Measurements from ENCODE around the gene PIK3R6. TPM values are rescaled to one million over a fixed set of nuclear protein-coding genes. Genes with fewer than 3 reads are reported as not detected.

Gene PIK3R6
- total and polyA plus RNA-seq, 2 donors (not counting 1 experiment from before 2014, with no cell fraction given): 2.8 to 11.0 TPM

- H3K9me3 Mint-ChIP-seq (ENCODE audit: insufficient read depth): no peaks in the 10 kb centered on the region
- ATAC-seq (ENCODE audit: low read depth) (no peak), DNase-seq (no peak)
- H3K9ac ChIP-seq (ENCODE audit: low read length): no peak overlapping the region
- intact Hi-C loops (cut with micrococcal nuclease): no loop called here
- 92% methylated on average over 18 of the region's 18 CpGs for WGBS (ENCODE audit: insufficient coverage)
- H3K27me3 ChIP-seq (replicated peaks in 1 of 4; ENCODE audit: control extremely low read depth in 1 of 4, control insufficient read depth in 3 of 4, insufficient read depth in 4 of 4, low read length in 3 of 4): no peaks in the 10 kb centered on the region
- H3K4me2 ChIP-seq (replicated peaks; ENCODE audit: low read depth, low read length, poor library complexity, severe bottlenecking): no peak overlapping the region
- H3K4me3 Mint-ChIP-seq: peak overlapping the region; percentile 67
- H3K9me3 ChIP-seq (ENCODE audit: control extremely low read depth in 1 of 3, control insufficient read depth in 2 of 3, insufficient read depth in 1 of 3, low read length in 2 of 3): no peaks in the 10 kb centered on the region
- no peak overlapping the region for H3K27ac Mint-ChIP-seq
- no peak overlapping the region for H3K27ac ChIP-seq (ENCODE audit: low read length in 2 of 2)
- peaks cover 46% of the 10 kb centered on the region for H4K20me1 ChIP-seq (ENCODE audit: control insufficient read depth, insufficient read depth, low read length, poor library complexity, severe bottlenecking)
- peaks cover 47% of the 10 kb centered on the region for H3K4me1 Mint-ChIP-seq
- TF ChIP-seq CTCF (IDR thresholded peaks at IDR 0.05): no peak
- TF ChIP-seq EZH2 (IDR thresholded peaks at IDR 0.05; ENCODE audit: borderline replicate concordance, insufficient read depth, low read depth, low read length, poor library complexity, severe bottlenecking): no peak
- peaks cover 28% of the 10 kb centered on the region for H3K79me2 ChIP-seq (ENCODE audit: control insufficient read depth, insufficient read depth, low read length)
- peaks cover 20 to 48% of the 10 kb centered on the region in 2 donors for H3K4me1 ChIP-seq (ENCODE audit: control insufficient read depth in 2 of 2, insufficient read depth in 2 of 2, low read length in 2 of 2)
- peaks cover 0 to 44% of the 10 kb centered on the region in 2 experiments for H3K36me3 ChIP-seq (replicated peaks in 1 of 2; ENCODE audit: control extremely low read depth in 1 of 2, control insufficient read depth in 1 of 2, extremely low read depth in 1 of 2, insufficient read depth in 2 of 2, low read length in 1 of 2)
- H3K4me3 ChIP-seq (ENCODE audit: control extremely low read depth in 1 of 5, extremely low read depth in 1 of 5, insufficient read depth in 1 of 5, low read depth in 2 of 5, low read length in 4 of 5): no peak overlapping the region
- POLR2A ChIA-PET: no interaction called here
- H3K27me3 Mint-ChIP-seq: no peaks in the 10 kb centered on the region
- CTCF ChIA-PET: interaction anchor here (1.0 to 3.6 kb wide), 5 partner anchors 10 to 125 kb away, joined by 3 to 15 read pairs (median 5); partner anchors contain the start of gene PIK3R5
- H2AFZ ChIP-seq (ENCODE audit: insufficient read depth, low read depth, low read length, poor library complexity, severe bottlenecking): no peak overlapping the region
These were observed 43.6 kb upstream of the PIK3R6 start for GRCh38 chr17:8910969-8911604.

- Mint-ChIP-seq H3K27me3 (no peaks in the 10 kb centered on the region), H3K27ac (no peak overlapping the region), H3K9me3 (ENCODE audit: insufficient read depth) (no peaks in the 10 kb centered on the region), H3K4me3 (no peak overlapping the region), H3K4me1 (peaks cover 39% of the 10 kb centered on the region)
- Histone ChIP-seq H3K4me2 (replicated peaks; ENCODE audit: low read depth, low read length, poor library complexity, severe bottlenecking) (no peak overlapping the region), H3K27ac (ENCODE audit: low read length in 2 of 2) (no peak overlapping the region), H2AFZ (ENCODE audit: insufficient read depth, low read depth, low read length, poor library complexity, severe bottlenecking) (no peak overlapping the region), H3K4me3 (ENCODE audit: control extremely low read depth in 1 of 5, extremely low read depth in 1 of 5, insufficient read depth in 1 of 5, low read depth in 2 of 5, low read length in 4 of 5) (no peak overlapping the region), H4K20me1 (ENCODE audit: control insufficient read depth, insufficient read depth, low read length, poor library complexity, severe bottlenecking) (peaks cover 43% of the 10 kb centered on the region), H3K27me3 (replicated peaks in 1 of 4; ENCODE audit: control extremely low read depth in 1 of 4, control insufficient read depth in 3 of 4, insufficient read depth in 4 of 4, low read length in 3 of 4) (no peaks in the 10 kb centered on the region), H3K9me3 (ENCODE audit: control extremely low read depth in 1 of 3, control insufficient read depth in 2 of 3, insufficient read depth in 1 of 3, low read length in 2 of 3) (no peaks in the 10 kb centered on the region), H3K79me2 (ENCODE audit: control insufficient read depth, insufficient read depth, low read length) (peaks cover 28% of the 10 kb centered on the region), H3K4me1 (ENCODE audit: control insufficient read depth in 2 of 2, insufficient read depth in 2 of 2, low read length in 2 of 2) (peaks cover 20 to 40% of the 10 kb centered on the region in 2 donors), H3K36me3 (replicated peaks in 1 of 2; ENCODE audit: control extremely low read depth in 1 of 2, control insufficient read depth in 1 of 2, extremely low read depth in 1 of 2, insufficient read depth in 2 of 2, low read length in 1 of 2) (peaks cover 0 to 56% of the 10 kb centered on the region in 2 experiments), H3K9ac (ENCODE audit: low read length) (no peak overlapping the region)
- DNase-seq (no peak), ATAC-seq (ENCODE audit: low read depth) (no peak)
- TF ChIP-seq EZH2 (IDR thresholded peaks at IDR 0.05; ENCODE audit: borderline replicate concordance, insufficient read depth, low read depth, low read length, poor library complexity, severe bottlenecking): no peak
- no peak for TF ChIP-seq CTCF (IDR thresholded peaks at IDR 0.05)
- ChIA-PET POLR2A (no interaction called here), CTCF (interaction anchor here (1.4 to 3.6 kb wide), 2 partner anchors 9 to 14 kb away, joined by 7 to 15 read pairs; no protein-coding TSS in a partner anchor)
- intact Hi-C loops (cut with micrococcal nuclease): no loop called here
- 53% methylated on average over 6 of the region's 8 CpGs for WGBS (ENCODE audit: insufficient coverage)
These were observed 42.3 kb upstream of the PIK3R6 start for GRCh38 chr17:8909586-8910270.

All from B cell (primary cell).